HepG2 (cell line): ENCODE measurements around the gene TBCEL. TPM values are rescaled to one million over a fixed set of nuclear protein-coding genes. Genes with fewer than 3 reads are reported as not detected.
A peak's percentile ranks its signal among the peaks of the same experiment; 100 is the strongest.

Experiments used
- AGO2 ChIP-seq: fragments of 200-400 bp; formaldehyde crosslinking; optimal IDR thresholded peaks from 2 replicates; pipeline ENCODE3; 2017; ENCODE audit warnings: mild to moderate bottlenecking, low read depth, low read length, moderate library complexity
- EP300 ChIP-seq, 3 experiments: sonication (generic) in 1 of 3; formaldehyde crosslinking in 1 of 3; IDR thresholded peaks; 2 replicates each; pipeline versions ENCODE4 v1.5.1 to v1.6.1; 2011 to 2020; ENCODE audit warnings: low read depth in 2 of 3, low read length in 2 of 3, borderline replicate concordance in 1 of 3, improper control_type of control experiment in 1 of 3, mild to moderate bottlenecking in 1 of 3, missing genetic modification reagents in 1 of 3, moderate library complexity in 1 of 3
- FOXA3 ChIP-seq: IDR thresholded peaks from 2 replicates; pipeline ENCODE4 v1.6.1; 2016; ENCODE audit warnings: missing genetic modification reagents, missing compliant biosample characterization
- FOXO1 ChIP-seq: sonication (generic); formaldehyde crosslinking; IDR thresholded peaks from 2 replicates; pipeline ENCODE4 v1.4.0; 2020; ENCODE audit warnings: missing genetic modification reagents
- HNRNPLL ChIP-seq: fragments of 200-400 bp; formaldehyde crosslinking; IDR thresholded peaks from 2 replicates; pipeline ENCODE4 v1.6.1; 2017; ENCODE audit warnings: mild to moderate bottlenecking, low read depth, low read length; ENCODE audit not compliant: poor library complexity, severe bottlenecking
- MEIS1 ChIP-seq: sonication (generic); formaldehyde crosslinking; IDR thresholded peaks from 2 replicates; pipeline ENCODE4 v1.9.0; 2021; ENCODE audit warnings: mild to moderate bottlenecking, missing genetic modification reagents, moderate library complexity, borderline replicate concordance
- NR2F2 ChIP-seq: IDR thresholded peaks from 2 replicates; pipeline ENCODE4 v1.6.1; 2012; ENCODE audit warnings: low read depth, inconsistent platforms, borderline replicate concordance
- PCBP1 ChIP-seq: fragments of 200-400 bp; formaldehyde crosslinking; IDR thresholded peaks from 2 replicates; pipeline ENCODE4 v1.6.1; 2017; ENCODE audit warnings: mild to moderate bottlenecking, low read depth, low read length, borderline replicate concordance
- RBAK ChIP-seq: sonication (generic); formaldehyde crosslinking; IDR thresholded peaks from 2 replicates; pipeline ENCODE4 v1.5.1; 2020; ENCODE audit warnings: mild to moderate bottlenecking, missing genetic modification reagents
- RFXANK ChIP-seq: IDR thresholded peaks from 2 replicates; pipeline ENCODE4 v1.6.1; 2016
- SALL2 ChIP-seq: sonication (generic); formaldehyde crosslinking; IDR thresholded peaks from 2 replicates; pipeline ENCODE4 v1.8.1; 2023; ENCODE audit warnings: mild to moderate bottlenecking, missing genetic modification reagents, inconsistent platforms
- SIX1 ChIP-seq: sonication (generic); formaldehyde crosslinking; IDR thresholded peaks from 2 replicates; pipeline ENCODE4 v1.4.0; 2020; ENCODE audit warnings: missing genetic modification reagents, borderline replicate concordance
- SMAD1 ChIP-seq: sonication (generic); formaldehyde crosslinking; IDR thresholded peaks from 2 replicates; pipeline ENCODE4 v1.4.0; 2020; ENCODE audit warnings: missing genetic modification reagents, low read depth, mild to moderate bottlenecking, borderline replicate concordance
- SP5 ChIP-seq: IDR thresholded peaks from 2 replicates; pipeline ENCODE4 v1.6.1; 2016; ENCODE audit warnings: low read depth, borderline replicate concordance
- TCF7L2 ChIP-seq: IDR thresholded peaks from 2 replicates; pipeline ENCODE4 v1.6.1; 2011; ENCODE audit warnings: mild to moderate bottlenecking, low read depth, low read length, moderate library complexity
- ZFP1 ChIP-seq: IDR thresholded peaks from 2 replicates; pipeline ENCODE4 v1.6.1; 2016
- ZFP62 ChIP-seq: sonication (generic); formaldehyde crosslinking; IDR thresholded peaks from 2 replicates; pipeline ENCODE4 v1.4.0; 2020; ENCODE audit warnings: missing genetic modification reagents
- ZNF530 ChIP-seq: sonication (generic); formaldehyde crosslinking; IDR thresholded peaks from 2 replicates; pipeline ENCODE4 v1.5.0; 2020; ENCODE audit warnings: low read depth, mild to moderate bottlenecking, missing genetic modification reagents
- ZNF567 ChIP-seq: sonication (generic); formaldehyde crosslinking; IDR thresholded peaks from 2 replicates; pipeline ENCODE4 v1.8.1; 2023; ENCODE audit warnings: mild to moderate bottlenecking, missing genetic modification reagents, borderline replicate concordance
- ZNF619 ChIP-seq: sonication (generic); formaldehyde crosslinking; IDR thresholded peaks from 2 replicates; pipeline ENCODE4 v1.4.0; 2020; ENCODE audit warnings: mild to moderate bottlenecking, missing genetic modification reagents
- polyA plus RNA-seq, 8 experiments: library from polyadenylated mRNA; depleted of rRNA in 3 of 8; stranded (reverse) in 7 of 8; unstranded in 1 of 8; fragments of >200 nt; fragmentation: Illumina TruSeq in 4 of 8; extraction: Trizol in 4 of 8; gene quantifications; 2 replicates each; pipeline versions ENCODE4 v1.2.1 to v1.2.3, GENCODE V29; 2011 to 2016; ENCODE audit warnings: low read depth in 4 of 8, missing spikeins in 1 of 8, mixed read lengths in 1 of 8; ENCODE audit not compliant: insufficient read depth in 1 of 8
- total RNA-seq, 5 experiments: library from RNA; depleted of rRNA; stranded (reverse); fragments of >200 nt; fragmentation: Illumina TruSeq; extraction: Trizol; gene quantifications; 2 replicates each; pipeline ENCODE4 v1.2.3, GENCODE V29; 2016; ENCODE audit warnings: low read depth in 1 of 5
- TF ChIP-seq, protein P1 (sequence below): sonication (generic); formaldehyde crosslinking; IDR thresholded peaks from 2 replicates; pipeline ENCODE4 v1.4.0; 2020; ENCODE audit warnings: missing genetic modification reagents
- TF ChIP-seq, protein P2 (sequence below): sonication (generic); formaldehyde crosslinking; IDR thresholded peaks from 2 replicates; pipeline ENCODE4 v1.8.0; 2022; ENCODE audit warnings: missing genetic modification reagents, mild to moderate bottlenecking, inconsistent platforms, borderline replicate concordance
- TF ChIP-seq, protein P3 (sequence below): sonication (generic); formaldehyde crosslinking; IDR thresholded peaks from 2 replicates; pipeline ENCODE4 v1.4.0; 2020; ENCODE audit warnings: mild to moderate bottlenecking, missing genetic modification reagents

The TBCEL gene
- total and polyA plus RNA-seq, 2 of the 13 experiments (the other 11 are each of a cell fraction or from before 2014, with no cell fraction given): 6.1 to 12.5 TPM

DNA sequence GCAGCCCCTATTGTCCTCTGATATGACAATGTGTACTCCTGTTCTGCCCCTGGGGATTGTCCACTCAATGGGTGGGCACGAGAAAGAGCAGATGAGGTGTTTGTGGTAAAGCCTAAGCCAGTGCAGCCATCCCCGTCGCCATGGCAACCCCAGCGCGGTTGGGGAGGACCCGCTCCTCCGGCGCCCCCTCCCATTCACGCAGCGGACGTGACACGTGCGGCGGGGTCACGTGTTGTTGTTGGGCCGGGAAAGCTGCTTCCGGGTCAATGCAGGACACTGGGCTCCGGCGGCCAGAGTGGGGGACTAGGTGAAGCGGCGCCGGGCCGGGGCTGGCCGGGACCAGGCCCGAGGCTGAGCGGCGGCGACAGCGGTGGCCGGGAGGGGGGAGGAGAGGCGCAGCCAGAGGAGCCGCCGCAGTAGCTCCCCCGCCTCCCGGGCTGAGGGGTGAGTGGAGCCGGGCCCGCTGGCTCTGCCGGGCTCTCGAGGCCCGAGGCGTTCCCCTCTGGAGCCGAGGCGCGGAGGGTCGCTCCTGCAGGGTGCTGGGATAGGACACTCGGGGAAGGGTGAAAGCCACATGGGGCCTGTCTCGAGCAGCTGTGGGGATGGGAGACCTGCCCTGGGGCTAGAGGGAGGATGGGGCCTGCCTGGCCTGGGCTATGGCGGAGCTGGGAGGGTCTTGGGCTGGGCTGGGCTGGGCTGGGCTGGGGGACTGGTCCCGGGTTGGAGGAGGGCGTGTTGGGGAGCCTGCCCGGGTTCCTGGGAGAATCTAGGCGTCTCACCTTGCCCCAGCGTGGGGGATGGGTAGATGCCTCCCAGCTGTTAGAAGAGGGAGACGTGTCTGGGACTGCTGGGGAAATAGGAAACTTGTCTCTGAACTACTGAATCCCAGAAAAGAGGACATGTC, at the start of gene TBCEL (continued):
- TF ChIP-seq MEIS1 (CRISPR knock-in tag): 0 out of 2 replicates have a peak, but pooled peaks have one; percentile 34
- no peak for TF ChIP-seq ZFP62 (CRISPR knock-in tag)
- no peak for TF ChIP-seq TCF7L2
- no peak for TF ChIP-seq SP5
- TF ChIP-seq ZNF530: no peak
- TF ChIP-seq, protein P1, sequence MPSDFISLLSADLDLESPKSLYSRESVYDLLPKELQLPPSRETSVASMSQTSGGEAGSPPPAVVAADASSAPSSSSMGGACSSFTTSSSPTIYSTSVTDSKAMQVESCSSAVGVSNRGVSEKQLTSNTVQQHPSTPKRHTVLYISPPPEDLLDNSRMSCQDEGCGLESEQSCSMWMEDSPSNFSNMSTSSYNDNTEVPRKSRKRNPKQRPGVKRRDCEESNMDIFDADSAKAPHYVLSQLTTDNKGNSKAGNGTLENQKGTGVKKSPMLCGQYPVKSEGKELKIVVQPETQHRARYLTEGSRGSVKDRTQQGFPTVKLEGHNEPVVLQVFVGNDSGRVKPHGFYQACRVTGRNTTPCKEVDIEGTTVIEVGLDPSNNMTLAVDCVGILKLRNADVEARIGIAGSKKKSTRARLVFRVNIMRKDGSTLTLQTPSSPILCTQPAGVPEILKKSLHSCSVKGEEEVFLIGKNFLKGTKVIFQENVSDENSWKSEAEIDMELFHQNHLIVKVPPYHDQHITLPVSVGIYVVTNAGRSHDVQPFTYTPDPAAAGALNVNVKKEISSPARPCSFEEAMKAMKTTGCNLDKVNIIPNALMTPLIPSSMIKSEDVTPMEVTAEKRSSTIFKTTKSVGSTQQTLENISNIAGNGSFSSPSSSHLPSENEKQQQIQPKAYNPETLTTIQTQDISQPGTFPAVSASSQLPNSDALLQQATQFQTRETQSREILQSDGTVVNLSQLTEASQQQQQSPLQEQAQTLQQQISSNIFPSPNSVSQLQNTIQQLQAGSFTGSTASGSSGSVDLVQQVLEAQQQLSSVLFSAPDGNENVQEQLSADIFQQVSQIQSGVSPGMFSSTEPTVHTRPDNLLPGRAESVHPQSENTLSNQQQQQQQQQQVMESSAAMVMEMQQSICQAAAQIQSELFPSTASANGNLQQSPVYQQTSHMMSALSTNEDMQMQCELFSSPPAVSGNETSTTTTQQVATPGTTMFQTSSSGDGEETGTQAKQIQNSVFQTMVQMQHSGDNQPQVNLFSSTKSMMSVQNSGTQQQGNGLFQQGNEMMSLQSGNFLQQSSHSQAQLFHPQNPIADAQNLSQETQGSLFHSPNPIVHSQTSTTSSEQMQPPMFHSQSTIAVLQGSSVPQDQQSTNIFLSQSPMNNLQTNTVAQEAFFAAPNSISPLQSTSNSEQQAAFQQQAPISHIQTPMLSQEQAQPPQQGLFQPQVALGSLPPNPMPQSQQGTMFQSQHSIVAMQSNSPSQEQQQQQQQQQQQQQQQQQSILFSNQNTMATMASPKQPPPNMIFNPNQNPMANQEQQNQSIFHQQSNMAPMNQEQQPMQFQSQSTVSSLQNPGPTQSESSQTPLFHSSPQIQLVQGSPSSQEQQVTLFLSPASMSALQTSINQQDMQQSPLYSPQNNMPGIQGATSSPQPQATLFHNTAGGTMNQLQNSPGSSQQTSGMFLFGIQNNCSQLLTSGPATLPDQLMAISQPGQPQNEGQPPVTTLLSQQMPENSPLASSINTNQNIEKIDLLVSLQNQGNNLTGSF (CRISPR knock-in tag): peak; percentile 79; the same call in 1 of the 2 replicates
- no peak for TF ChIP-seq ZFP1 (CRISPR knock-in tag)
- TF ChIP-seq, protein P2, sequence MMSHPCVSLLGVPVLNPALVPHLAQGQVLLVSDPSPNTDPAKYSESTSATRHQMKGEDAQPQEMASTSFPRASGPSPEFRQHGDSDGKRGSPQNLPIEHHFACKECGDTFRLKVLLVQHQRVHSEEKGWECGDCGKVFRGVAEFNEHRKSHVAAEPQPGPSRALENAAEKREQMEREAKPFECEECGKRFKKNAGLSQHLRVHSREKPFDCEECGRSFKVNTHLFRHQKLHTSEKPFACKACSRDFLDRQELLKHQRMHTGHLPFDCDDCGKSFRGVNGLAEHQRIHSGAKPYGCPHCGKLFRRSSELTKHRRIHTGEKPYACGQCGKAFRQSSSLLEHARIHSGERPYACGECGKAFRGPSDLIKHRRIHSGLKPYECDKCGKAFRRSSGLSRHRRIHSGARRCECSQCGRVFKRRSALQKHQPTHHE (CRISPR knock-in tag): no peak; the same call in 1 of the 2 replicates
- no peak for TF ChIP-seq ZNF567 (CRISPR knock-in tag)
- TF ChIP-seq NR2F2: no peak
- TF ChIP-seq, protein P3, sequence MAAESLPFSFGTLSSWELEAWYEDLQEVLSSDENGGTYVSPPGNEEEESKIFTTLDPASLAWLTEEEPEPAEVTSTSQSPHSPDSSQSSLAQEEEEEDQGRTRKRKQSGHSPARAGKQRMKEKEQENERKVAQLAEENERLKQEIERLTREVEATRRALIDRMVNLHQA (CRISPR knock-in tag): no peak
- TF ChIP-seq HNRNPLL: peak; percentile 63
- TF ChIP-seq ZNF619 (CRISPR knock-in tag): no peak
- no peak for TF ChIP-seq SIX1
- 0 out of 2 replicates have a peak, but pooled peaks have one; percentile 61 for TF ChIP-seq RFXANK (CRISPR knock-in tag)
- peak; percentile 42; the same call in 1 of the 2 replicates for TF ChIP-seq FOXA3 (CRISPR knock-in tag)
- TF ChIP-seq SALL2 (CRISPR knock-in tag): 0 out of 2 replicates have a peak, but pooled peaks have one; percentile 49
- TF ChIP-seq FOXO1 (CRISPR knock-in tag): peak; percentile 71; the same call in 1 of the 2 replicates
- TF ChIP-seq RBAK (CRISPR knock-in tag): no peak
- peak; percentile 77 for TF ChIP-seq AGO2
- TF ChIP-seq EP300 (IDR thresholded peaks at IDR 0.05; ENCODE audit: low read depth in 2 of 2, low read length in 2 of 2): no peak
- no peak for TF ChIP-seq EP300 (CRISPR knock-in tag; IDR thresholded peaks at IDR 0.05; ENCODE audit: borderline replicate concordance)
- no peak for TF ChIP-seq SMAD1 (CRISPR knock-in tag)
- TF ChIP-seq PCBP1: no peak
